ENCODE data around the gene SUPT6H.
A peak's percentile ranks its signal among the peaks of the same experiment; 100 is the strongest.
"Not testable (repeated sequence)": the region's sequence is repeated elsewhere in the genome, so short reads cannot be mapped to it uniquely, and the experiment has no call there.

The SUPT6H gene

DNA sequence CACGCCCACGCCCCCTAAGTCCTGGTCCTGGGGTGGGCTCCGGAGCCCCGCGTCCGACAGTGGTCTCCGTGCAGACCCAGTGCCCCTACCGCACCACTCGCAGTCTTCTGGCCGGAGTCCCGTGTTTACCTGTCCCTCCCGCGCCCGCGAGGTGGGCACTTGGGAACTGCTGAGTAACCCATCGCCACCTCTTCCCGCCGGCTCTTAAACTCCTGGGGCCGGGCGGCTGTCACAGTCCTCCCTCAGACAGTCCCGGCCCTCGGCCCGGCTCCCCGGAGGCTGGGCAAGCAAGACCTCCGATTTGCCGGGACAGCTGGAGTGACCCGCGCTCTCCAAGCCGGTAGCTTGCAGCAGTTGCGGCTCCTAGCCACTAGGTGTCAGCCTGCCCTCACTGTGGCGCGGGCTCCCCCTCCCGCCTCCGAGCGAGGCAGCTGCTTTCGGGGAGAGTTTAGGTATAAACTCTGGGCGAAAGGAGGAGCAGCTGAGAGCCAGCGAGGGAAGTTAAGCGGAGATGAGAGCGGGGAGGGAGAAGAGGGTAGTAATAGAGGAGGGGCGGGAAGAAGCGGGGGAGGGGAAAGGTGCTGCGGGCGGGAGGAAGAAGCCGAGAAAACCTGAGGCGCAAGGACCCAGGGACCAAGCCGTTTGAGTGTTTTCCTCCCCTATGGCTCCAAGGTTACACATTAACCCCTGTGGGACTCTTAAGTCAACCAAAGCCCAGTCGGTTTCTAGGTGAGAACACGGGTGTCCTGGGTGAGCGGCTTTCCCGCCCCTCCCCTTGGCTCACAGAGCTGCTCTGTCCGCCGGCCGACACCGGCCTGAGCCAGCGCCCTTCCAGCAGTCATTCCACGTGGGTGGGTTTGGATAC, 64.9 kb downstream of the SUPT6H start:
- H3K36me3 ChIP-seq (ENCODE audit: control insufficient read depth, insufficient read depth, low read length): peaks cover 28% of the 10 kb centered on the region
- H3K9me3 ChIP-seq (ENCODE audit: control insufficient read depth, low read length): no peaks in the 10 kb centered on the region
- peak overlapping the region; percentile 65 for H3K4me3 ChIP-seq (ENCODE audit: extremely low read depth, insufficient read depth, low read length, poor library complexity, severe bottlenecking)
- 0% methylated on average over 46 to 53 of the region's 57 CpGs for WGBS, 2 experiments (ENCODE audit: insufficient coverage in 2 of 2)
- peak overlapping the region; percentile 86 for H3K27ac ChIP-seq (ENCODE audit: low read depth, low read length, severe bottlenecking)
- peaks cover 35% of the 10 kb centered on the region for H3K4me1 ChIP-seq (ENCODE audit: control insufficient read depth, insufficient read depth, low read length, poor library complexity, severe bottlenecking)

DNA sequence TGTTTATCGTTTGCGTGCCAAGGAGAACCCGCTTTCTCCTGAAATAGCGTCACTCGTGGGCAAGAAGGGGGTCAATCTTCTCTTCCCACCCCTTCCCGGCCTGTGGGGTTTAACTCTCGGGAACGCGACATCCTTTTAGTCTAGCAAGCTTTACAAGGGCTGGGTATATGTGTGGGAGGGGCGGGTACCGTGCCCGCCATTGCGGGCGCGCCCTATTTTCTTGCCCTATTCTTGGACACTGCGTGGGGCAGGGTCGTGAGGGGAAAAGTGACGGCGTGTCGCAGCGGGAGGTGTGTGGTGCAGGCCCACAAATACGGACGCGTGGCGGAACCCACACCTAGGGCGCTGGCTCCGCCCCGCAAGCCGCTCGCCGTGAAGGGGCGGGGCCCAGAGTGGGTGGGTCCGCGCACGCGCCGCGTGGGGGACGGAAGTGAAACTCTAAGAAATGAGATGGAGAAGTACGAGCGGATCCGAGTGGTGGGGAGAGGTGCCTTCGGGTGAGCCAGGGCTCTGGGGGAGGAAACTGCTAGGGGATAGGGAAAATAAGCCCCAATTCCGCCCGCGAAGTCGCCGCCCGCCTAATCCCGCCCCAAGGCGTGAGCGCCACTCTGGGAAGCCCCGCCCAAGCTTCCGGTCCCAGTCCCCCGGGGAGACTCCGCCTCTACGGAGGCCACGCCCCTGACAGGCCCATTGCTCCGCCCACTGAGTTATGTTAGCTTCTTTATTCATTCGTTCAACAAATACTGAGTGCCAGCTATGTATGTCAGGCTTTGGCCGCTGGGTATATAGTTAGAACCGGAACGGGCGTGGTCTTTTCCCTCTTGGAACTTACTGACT, 66.6 kb downstream of the SUPT6H start, which contains the start of gene NEK8:
Gene NEK8, plus strand, starts transcription at position 425 of the 837 bp plus-strand sequence. Its CDS starts 26 bp downstream, at position 451.
- 0% methylated on average over 37 to 50 of the region's 64 CpGs for WGBS, 2 experiments (ENCODE audit: insufficient coverage in 2 of 2)
- H3K4me3 ChIP-seq (ENCODE audit: extremely low read depth, insufficient read depth, low read length, poor library complexity, severe bottlenecking): peak within 1 kb of the TSS; percentile 65
- no peaks in the 10 kb centered on the region for H3K9me3 ChIP-seq (ENCODE audit: control insufficient read depth, low read length)
- H3K4me1 ChIP-seq (ENCODE audit: control insufficient read depth, insufficient read depth, low read length, poor library complexity, severe bottlenecking): peaks cover 19% of the 10 kb centered on the region
- H3K27ac ChIP-seq (ENCODE audit: low read depth, low read length, severe bottlenecking): peak within 1 kb of the TSS; percentile 86
- H3K36me3 ChIP-seq (ENCODE audit: control insufficient read depth, insufficient read depth, low read length): peaks cover 11% of the 10 kb centered on the region

DNA sequence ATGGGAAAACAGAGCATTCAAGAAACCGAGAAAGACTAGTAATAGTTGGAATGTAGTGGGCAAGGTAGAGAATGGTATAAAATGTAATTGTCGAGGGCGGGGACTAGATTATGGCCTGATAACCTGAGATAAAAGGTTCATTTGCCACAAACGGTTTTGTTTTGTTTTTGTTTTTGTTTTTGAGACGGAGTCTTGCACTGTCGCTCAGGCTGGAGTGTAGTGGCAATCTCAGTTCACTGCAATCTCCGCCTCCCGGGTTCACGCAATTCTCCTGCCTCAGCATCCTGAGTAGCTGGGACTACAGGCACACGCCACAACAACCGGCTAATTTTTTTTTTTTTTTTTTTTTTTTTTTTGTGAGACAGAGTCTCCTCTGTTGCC, 67.9 kb downstream of the SUPT6H start:
- H3K36me3 ChIP-seq (ENCODE audit: control insufficient read depth, insufficient read depth, low read length): peaks cover 5% of the 10 kb centered on the region
- 94% methylated on average over 9 of the region's 11 CpGs for whole genome bisulfite sequencing, 2 experiments (ENCODE audit: insufficient coverage in 2 of 2)
- H3K4me1 ChIP-seq (ENCODE audit: control insufficient read depth, insufficient read depth, low read length, poor library complexity, severe bottlenecking): peaks cover 6% of the 10 kb centered on the region
- no peak overlapping the region for H3K27ac ChIP-seq (ENCODE audit: low read depth, low read length, severe bottlenecking)
- H3K4me3 ChIP-seq (ENCODE audit: extremely low read depth, insufficient read depth, low read length, poor library complexity, severe bottlenecking): no peak overlapping the region
- H3K9me3 ChIP-seq (ENCODE audit: control insufficient read depth, low read length): no peaks in the 10 kb centered on the region

DNA sequence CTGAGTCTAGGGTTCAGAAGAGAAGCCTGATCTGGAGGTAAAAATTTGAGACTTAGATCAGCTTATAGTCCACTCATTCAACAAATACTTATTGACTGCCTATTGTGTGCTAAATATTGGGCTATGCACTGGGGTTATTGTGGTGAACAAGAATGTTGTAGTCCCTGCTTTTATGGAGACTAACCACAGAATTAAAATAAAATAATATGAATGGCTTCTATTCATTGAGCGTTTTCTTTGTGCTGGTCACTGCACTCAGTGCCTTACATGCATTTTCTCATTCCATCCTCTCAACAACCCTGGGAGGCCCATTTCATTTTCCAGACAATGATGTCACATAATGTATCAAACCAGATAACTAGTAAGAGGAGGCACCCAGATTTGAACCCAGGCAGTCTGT, 71.3 kb downstream of the SUPT6H start:
- Histone ChIP-seq H3K4me1 (ENCODE audit: control insufficient read depth, insufficient read depth, low read length, poor library complexity, severe bottlenecking) (no peaks in the 10 kb centered on the region), H3K27ac (ENCODE audit: low read depth, low read length, severe bottlenecking) (no peak overlapping the region), H3K36me3 (ENCODE audit: control insufficient read depth, insufficient read depth, low read length) (peaks cover 11% of the 10 kb centered on the region), H3K4me3 (ENCODE audit: extremely low read depth, insufficient read depth, low read length, poor library complexity, severe bottlenecking) (no peak overlapping the region), H3K9me3 (ENCODE audit: control insufficient read depth, low read length) (no peaks in the 10 kb centered on the region)
- WGBS, 2 experiments (ENCODE audit: insufficient coverage in 2 of 2): 100% methylated on average over 1 of the region's 1 CpG; no CpG with 5 or more reads in 1 of the 2 experiments

DNA sequence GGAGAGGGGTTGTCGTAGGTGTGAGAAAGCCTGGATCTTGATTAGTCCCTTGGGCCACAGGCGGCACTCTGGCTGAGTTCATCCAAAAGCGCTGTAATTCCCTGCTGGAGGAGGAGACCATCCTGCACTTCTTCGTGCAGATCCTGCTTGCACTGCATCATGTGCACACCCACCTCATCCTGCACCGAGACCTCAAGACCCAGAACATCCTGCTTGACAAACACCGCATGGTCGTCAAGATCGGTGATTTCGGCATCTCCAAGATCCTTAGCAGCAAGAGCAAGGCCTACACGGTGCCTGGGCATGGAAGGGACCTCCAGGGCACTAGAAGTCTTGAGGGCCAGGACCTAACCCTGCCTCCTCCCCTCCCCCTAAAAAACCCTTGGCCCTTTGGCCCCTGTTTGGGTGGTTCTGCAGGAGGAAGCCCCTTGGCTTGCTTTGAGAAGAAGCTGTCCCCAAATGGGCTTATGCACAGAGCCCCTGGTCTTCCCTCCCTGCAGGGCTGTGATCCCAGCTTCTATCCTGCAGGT, 72.8 kb downstream of the SUPT6H start:
- WGBS, 2 experiments (ENCODE audit: insufficient coverage in 2 of 2): 96 to 100% methylated on average over 8 to 10 of the region's 10 CpGs
- Histone ChIP-seq H3K4me3 (ENCODE audit: extremely low read depth, insufficient read depth, low read length, poor library complexity, severe bottlenecking) (no peak overlapping the region), H3K27ac (ENCODE audit: low read depth, low read length, severe bottlenecking) (no peak overlapping the region), H3K4me1 (ENCODE audit: control insufficient read depth, insufficient read depth, low read length, poor library complexity, severe bottlenecking) (no peaks in the 10 kb centered on the region), H3K36me3 (ENCODE audit: control insufficient read depth, insufficient read depth, low read length) (peaks cover 17% of the 10 kb centered on the region), H3K9me3 (ENCODE audit: control insufficient read depth, low read length) (no peaks in the 10 kb centered on the region)

DNA sequence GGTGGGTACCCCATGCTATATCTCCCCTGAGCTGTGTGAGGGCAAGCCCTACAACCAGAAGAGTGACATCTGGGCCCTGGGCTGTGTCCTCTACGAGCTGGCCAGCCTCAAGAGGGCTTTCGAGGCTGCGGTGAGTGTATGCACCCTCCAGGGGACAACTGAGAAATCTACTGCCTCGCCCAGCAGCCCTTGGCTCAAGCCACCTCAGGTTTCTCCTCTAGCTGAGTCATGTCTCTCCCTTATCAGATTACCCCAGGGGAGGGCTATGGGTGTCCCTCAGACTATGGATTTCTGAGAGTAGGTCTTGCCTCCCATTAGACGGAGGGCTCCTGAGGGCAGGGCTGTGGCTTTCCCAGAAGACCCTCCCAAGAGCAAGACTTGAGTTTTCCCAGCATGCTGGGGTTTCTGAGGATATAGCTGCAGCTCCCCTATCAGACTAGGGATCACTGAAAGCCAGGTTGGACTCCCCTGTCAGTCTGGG, 73.3 kb downstream of the SUPT6H start:
- H3K36me3 ChIP-seq (ENCODE audit: control insufficient read depth, insufficient read depth, low read length): peaks cover 21% of the 10 kb centered on the region
- no peaks in the 10 kb centered on the region for H3K9me3 ChIP-seq (ENCODE audit: control insufficient read depth, low read length)
- WGBS, 2 experiments (ENCODE audit: insufficient coverage in 2 of 2): 87 to 93% methylated on average over 4 of the region's 5 CpGs
- H3K4me3 ChIP-seq (ENCODE audit: extremely low read depth, insufficient read depth, low read length, poor library complexity, severe bottlenecking): no peak overlapping the region
- no peaks in the 10 kb centered on the region for H3K4me1 ChIP-seq (ENCODE audit: control insufficient read depth, insufficient read depth, low read length, poor library complexity, severe bottlenecking)
- H3K27ac ChIP-seq (ENCODE audit: low read depth, low read length, severe bottlenecking): no peak overlapping the region

DNA sequence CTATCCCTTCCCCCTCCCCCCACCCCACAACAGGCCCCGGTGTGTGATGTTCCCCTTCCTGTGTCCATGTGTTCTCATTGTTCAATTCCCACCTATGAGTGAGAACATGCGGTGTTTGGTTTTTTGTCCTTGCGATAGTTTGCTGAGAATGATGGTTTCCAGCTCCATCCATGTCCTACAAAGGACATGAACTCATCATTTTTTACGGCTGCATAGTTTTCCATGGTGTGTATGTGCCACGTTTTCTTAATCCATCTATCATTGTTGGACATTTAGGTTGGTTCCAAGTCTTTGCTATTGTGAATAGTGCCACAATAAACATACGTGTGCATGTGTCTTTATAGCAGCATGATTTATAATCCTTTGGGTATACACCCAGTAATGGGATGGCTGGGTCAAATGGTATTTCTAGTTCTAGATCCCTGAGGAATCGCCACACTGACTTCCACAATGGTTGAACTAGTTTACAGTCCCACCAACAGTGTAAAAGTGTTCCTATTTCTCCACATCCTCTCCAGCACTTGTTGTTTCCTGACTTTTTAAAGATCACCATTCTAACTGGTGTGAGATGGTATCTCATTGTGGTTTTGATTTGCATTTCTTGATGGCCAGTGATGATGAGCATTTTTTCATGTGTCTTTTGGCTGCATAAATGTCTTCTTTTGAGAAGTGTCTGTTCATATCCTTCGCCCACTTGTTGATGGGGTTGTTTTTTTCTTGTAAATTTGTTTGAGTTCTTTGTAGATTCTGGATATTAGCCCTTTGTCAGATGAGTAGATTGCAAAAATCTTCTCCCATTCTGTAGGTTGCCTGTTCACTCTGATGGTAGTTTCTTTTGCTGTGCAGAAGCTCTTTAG, 74.1 kb downstream of the SUPT6H start:
- H3K27ac ChIP-seq (ENCODE audit: low read depth, low read length, severe bottlenecking); H3K4me3 ChIP-seq (ENCODE audit: extremely low read depth, insufficient read depth, low read length, poor library complexity, severe bottlenecking); H3K4me1 ChIP-seq (ENCODE audit: control insufficient read depth, insufficient read depth, low read length, poor library complexity, severe bottlenecking); H3K9me3 ChIP-seq (ENCODE audit: control insufficient read depth, low read length): not testable (repeated sequence)
- peaks cover 26% of the 10 kb centered on the region for H3K36me3 ChIP-seq (ENCODE audit: control insufficient read depth, insufficient read depth, low read length)
- 100% methylated on average over 1 of the region's 8 CpGs; no CpG with 5 or more reads in 1 of the 2 experiments for WGBS, 2 experiments (ENCODE audit: insufficient coverage in 2 of 2)

DNA sequence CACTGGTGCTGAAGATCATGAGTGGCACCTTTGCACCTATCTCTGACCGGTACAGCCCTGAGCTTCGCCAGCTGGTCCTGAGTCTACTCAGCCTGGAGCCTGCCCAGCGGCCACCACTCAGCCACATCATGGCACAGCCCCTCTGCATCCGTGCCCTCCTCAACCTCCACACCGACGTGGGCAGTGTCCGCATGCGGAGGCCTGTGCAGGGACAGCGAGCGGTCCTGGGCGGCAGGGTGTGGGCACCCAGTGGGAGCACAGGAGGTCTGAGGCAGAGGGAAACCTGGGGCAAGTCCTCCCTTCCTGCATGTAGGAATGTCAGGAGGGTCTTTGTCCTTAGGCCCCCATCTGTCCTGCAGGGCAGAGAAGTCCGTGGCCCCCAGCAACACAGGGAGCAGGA, 75.3 kb downstream of the SUPT6H start:
- Histone ChIP-seq H3K27ac (ENCODE audit: low read depth, low read length, severe bottlenecking) (no peak overlapping the region), H3K36me3 (ENCODE audit: control insufficient read depth, insufficient read depth, low read length) (peaks cover 26% of the 10 kb centered on the region), H3K9me3 (ENCODE audit: control insufficient read depth, low read length) (no peaks in the 10 kb centered on the region), H3K4me3 (ENCODE audit: extremely low read depth, insufficient read depth, low read length, poor library complexity, severe bottlenecking) (no peak overlapping the region), H3K4me1 (ENCODE audit: control insufficient read depth, insufficient read depth, low read length, poor library complexity, severe bottlenecking) (peaks cover 3% of the 10 kb centered on the region)
- 95% methylated on average over 10 to 12 of the region's 12 CpGs for WGBS, 2 experiments (ENCODE audit: insufficient coverage in 2 of 2)

DNA sequence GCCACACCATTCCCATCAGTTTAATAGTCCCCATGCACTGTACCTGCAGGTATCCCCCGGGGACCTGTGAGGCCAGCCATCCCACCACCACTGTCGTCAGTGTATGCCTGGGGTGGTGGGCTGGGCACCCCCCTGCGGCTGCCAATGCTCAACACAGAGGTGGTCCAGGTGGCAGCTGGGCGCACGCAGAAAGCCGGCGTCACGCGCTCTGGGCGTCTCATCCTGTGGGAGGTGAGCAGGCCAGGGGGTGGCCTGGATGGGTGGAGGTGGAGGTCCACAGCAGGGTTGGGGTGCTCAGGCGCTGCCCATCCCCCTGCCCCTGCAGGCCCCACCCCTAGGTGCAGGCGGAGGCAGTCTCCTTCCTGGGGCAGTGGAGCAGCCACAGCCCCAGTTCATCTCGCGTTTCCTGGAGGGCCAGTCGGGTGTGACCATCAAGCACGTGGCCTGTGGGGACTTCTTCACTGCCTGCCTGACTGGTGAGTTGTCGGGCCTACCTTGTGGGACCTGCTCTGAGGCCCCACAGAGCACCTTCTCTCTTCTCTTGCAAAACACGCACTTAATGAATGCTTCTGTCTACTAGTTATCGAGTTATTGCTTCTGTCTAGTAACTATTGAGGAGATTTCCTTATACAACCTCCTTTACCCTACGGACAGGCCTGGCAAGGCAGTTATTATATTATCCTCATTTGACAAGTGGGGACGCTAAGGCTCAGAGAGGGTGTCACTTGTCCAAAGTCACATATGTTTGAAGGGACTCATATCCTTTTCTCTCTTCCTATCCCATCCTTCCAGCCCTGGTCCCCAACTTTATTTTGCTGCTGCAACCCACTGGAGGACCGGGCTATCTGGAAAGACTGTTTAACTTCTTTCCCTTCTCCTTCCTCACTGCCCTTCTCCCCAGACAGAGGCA, 76.0 kb downstream of the SUPT6H start:
- H3K4me1 ChIP-seq (ENCODE audit: control insufficient read depth, insufficient read depth, low read length, poor library complexity, severe bottlenecking): peaks cover 3% of the 10 kb centered on the region
- peaks cover 26% of the 10 kb centered on the region for H3K36me3 ChIP-seq (ENCODE audit: control insufficient read depth, insufficient read depth, low read length)
- H3K27ac ChIP-seq (ENCODE audit: low read depth, low read length, severe bottlenecking): no peak overlapping the region
- H3K4me3 ChIP-seq (ENCODE audit: extremely low read depth, insufficient read depth, low read length, poor library complexity, severe bottlenecking): no peak overlapping the region
- no peaks in the 10 kb centered on the region for H3K9me3 ChIP-seq (ENCODE audit: control insufficient read depth, low read length)
- 96 to 97% methylated on average over 15 to 16 of the region's 22 CpGs for WGBS, 2 experiments (ENCODE audit: insufficient coverage in 2 of 2)

All from mesodermal cell (in vitro differentiated cells).